ENCODE measurements around the gene CDH24. TPM values are rescaled to one million over a fixed set of nuclear protein-coding genes. Genes with fewer than 3 reads are reported as not detected.

CDH24 gene
- total and polyA plus RNA-seq, 2 of the 8 experiments (the other 6 are each of a cell fraction or from before 2014, with no cell fraction given): 18.1 to 27.6 TPM

- H4K91ac ChIP-seq (replicated peaks; ENCODE audit: insufficient read length, low read length): no peak overlapping the region
- H2BK120ac ChIP-seq (replicated peaks; ENCODE audit: low read depth, low read length): no peak overlapping the region
- peaks cover 0 to 13% (median 4%) of the 10 kb centered on the region in 4 experiments; a peak in 5 of 8 replicates for H3K36me3 ChIP-seq (ENCODE audit: control insufficient read depth in 2 of 4, insufficient read depth in 4 of 4, low read length in 3 of 4)
- ChIA-PET POLR2A (ENCODE audit: partially characterized antibody) (interaction anchor here (0.9 to 6.2 kb wide), 9 partner anchors 20 to 125 kb away, joined by 3 to 65 read pairs (median 5); partner anchors contain the start of genes AJUBA, PRMT5 and PSMB5), CTCF (ENCODE audit: partially characterized antibody) (interaction anchor here (0.8 to 29.2 kb wide), 20 partner anchors 12 to 291 kb away, joined by 3 to 785 read pairs (median 5); partner anchors contain the start of genes AJUBA and PSMB11)
- no peaks in the 10 kb centered on the region for H3K9me3 ChIP-seq (ENCODE audit: insufficient read depth in 2 of 2, low read depth in 1 of 2, low read length in 1 of 2)
- no peaks in the 10 kb centered on the region for H3K79me1 ChIP-seq (ENCODE audit: low read depth, low read length)
- H3K23ac ChIP-seq (ENCODE audit: insufficient read length): no peak overlapping the region
- peaks cover 12% of the 10 kb centered on the region for H3K23me2 ChIP-seq (ENCODE audit: low read depth, low read length)
- 86% methylated on average over 16 of the region's 17 CpGs; no CpG with 5 or more reads in 1 of the 2 experiments for WGBS, 2 experiments (ENCODE audit: extremely low coverage in 1 of 2, insufficient coverage in 1 of 2, insufficient read length in 1 of 2, insufficient replicate concordance in 2 of 2, low coverage in 1 of 2, low lambda C conversion rate in 2 of 2, missing lambda C conversion rate in 1 of 2)
- H2AK5ac ChIP-seq (ENCODE audit: low read depth, low read length): no peak overlapping the region
- H3K56ac ChIP-seq (replicated peaks; ENCODE audit: insufficient read length, low read depth, low read length): no peak overlapping the region
- no peak overlapping the region for H2AFZ ChIP-seq (ENCODE audit: low read length)
- TF ChIP-seq RAD21 (IDR thresholded peaks at IDR 0.05 in 1 of 2, conservative IDR thresholded peaks at IDR 0.05 in 1 of 2; ENCODE audit: low read depth in 2 of 2, low read length in 2 of 2) (peak; percentile 61 to 69), CHD2 (IDR thresholded peaks at IDR 0.05; ENCODE audit: low read length) (no peak), CTCF (IDR thresholded peaks at IDR 0.05; ENCODE audit: control extremely low read depth in 1 of 3, insufficient read depth in 1 of 3, low read depth in 1 of 3, low read length in 3 of 3) (peak; percentile 56 to 59 (median 57)), TEAD4 (IDR thresholded peaks at IDR 0.05; ENCODE audit: low read depth, low read length) (no peak)
- no peak overlapping the region for H3K4ac ChIP-seq (replicated peaks; ENCODE audit: insufficient read length, low read depth, low read length)
- no peak overlapping the region for H2BK20ac ChIP-seq (ENCODE audit: low read length)
- peaks cover 0 to 15% (median 4%) of the 10 kb centered on the region in 4 experiments; a peak in 4 of 7 replicates for H3K4me1 ChIP-seq (replicated peaks in 1 of 4; ENCODE audit: control insufficient read depth in 3 of 4, insufficient read depth in 4 of 4, low read length in 3 of 4)
- no peak overlapping the region for H2BK5ac ChIP-seq (ENCODE audit: low read depth, low read length)
- no peak overlapping the region for H3K18ac ChIP-seq (ENCODE audit: extremely low read depth, low read length)
- H3K27me3 ChIP-seq (replicated peaks in 1 of 4; ENCODE audit: control insufficient read depth in 3 of 4, extremely low read depth in 1 of 4, insufficient read depth in 3 of 4, low read length in 3 of 4): no peaks in the 10 kb centered on the region; a peak in 1 of 7 replicates
- no peak overlapping the region for H2BK15ac ChIP-seq (ENCODE audit: low read length)
- no peak overlapping the region for H2BK12ac ChIP-seq (ENCODE audit: low read depth, low read length)
- no peak for DNase-seq (ENCODE audit: low read depth in 1 of 2, low spot score in 2 of 2)
- H3K9ac ChIP-seq (replicated peaks in 1 of 4; ENCODE audit: extremely low read depth in 1 of 4, low read depth in 3 of 4, low read length in 3 of 4): no peak overlapping the region
- peaks cover 0 to 4% of the 10 kb centered on the region in 2 experiments for H4K20me1 ChIP-seq (replicated peaks in 1 of 2; ENCODE audit: control insufficient read depth in 1 of 2, insufficient read depth in 2 of 2, low read length in 2 of 2)
- no peak overlapping the region for H3K4me3 ChIP-seq (ENCODE audit: extremely low read depth in 1 of 4, insufficient read depth in 2 of 4, low read depth in 3 of 4, low read length in 4 of 4)
- no peak for FAIRE-seq
- H4K5ac ChIP-seq (ENCODE audit: insufficient read length, low read depth, low read length): no peak overlapping the region
- no peak overlapping the region for H3K4me2 ChIP-seq (ENCODE audit: insufficient read depth in 1 of 2, low read depth in 2 of 2, low read length in 2 of 2)
- H3K79me2 ChIP-seq (ENCODE audit: control insufficient read depth in 1 of 2, insufficient read depth in 2 of 2, low read length in 2 of 2): no peaks in the 10 kb centered on the region
- H3K14ac ChIP-seq (ENCODE audit: insufficient read length): no peak overlapping the region
- no peak overlapping the region for H3K27ac ChIP-seq (ENCODE audit: low read depth, low read length)
- H4K8ac ChIP-seq (ENCODE audit: extremely low read depth, insufficient read depth, low read length): no peak overlapping the region
Observed at GRCh38 chr14:23054000-23054811, 3.1 kb downstream of the CDH24 start.

Measured in H1 (cell line).